NCI-H2196 (cell line): Measurements from ENCODE around the gene TENM4.
"Not testable (repeated sequence)": the region's sequence is repeated elsewhere in the genome, so short reads cannot be mapped to it uniquely, and the experiment has no call there.

Experiments
- DNase-seq: peaks from one replicate; lab custom pipeline; 2025; ENCODE audit not compliant: unreplicated experiment; lab: John Stamatoyannopoulos, UW

TENM4 gene

GRCh38 chr11:79192836-79193235, 248.0 kb downstream of the TENM4 start:
- DNase-seq: no peak

DNA sequence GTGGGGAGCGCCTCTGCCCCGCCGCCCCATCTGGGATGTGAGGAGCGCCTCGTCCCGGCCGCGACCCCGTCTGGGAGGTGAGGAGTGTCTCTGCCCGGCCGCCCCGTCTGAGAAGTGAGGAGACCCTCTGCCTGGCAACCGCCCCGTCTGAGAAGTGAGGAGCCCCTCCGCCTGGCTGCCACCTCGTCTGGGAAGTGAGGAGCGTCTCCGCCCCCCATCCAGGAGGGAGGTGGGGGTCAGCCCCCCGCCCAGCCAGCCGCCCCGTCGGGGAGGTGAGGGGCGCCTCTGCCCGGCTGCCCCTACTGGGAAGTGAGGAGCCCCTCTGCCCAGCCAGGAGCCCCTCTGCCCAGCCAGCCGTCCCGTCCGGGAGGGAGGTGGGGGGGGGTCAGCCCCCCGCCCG, 249.1 kb downstream of the TENM4 start:
- not testable (repeated sequence) for DNase-seq

DNA sequence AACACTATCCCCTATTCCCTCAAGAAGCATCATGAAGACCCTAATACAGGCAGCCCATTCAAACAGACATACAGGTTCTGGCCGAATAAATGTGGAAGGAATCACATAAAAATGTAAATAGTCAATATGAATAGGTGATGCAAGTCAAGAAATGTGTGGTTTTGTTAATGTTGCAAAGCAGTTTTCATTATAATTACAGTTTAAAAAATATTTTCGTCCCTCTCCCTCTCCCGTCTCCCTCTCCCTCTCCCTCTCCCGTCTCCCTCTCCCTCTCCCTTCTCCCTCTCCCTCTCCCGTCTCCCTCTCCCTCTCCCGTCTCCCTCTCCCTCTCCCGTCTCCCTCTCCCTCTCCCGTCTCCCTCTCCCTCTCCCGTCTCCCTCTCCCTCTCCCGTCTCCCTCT, 250.3 kb downstream of the TENM4 start:
- not testable (repeated sequence) for DNase-seq

- DNase-seq: no peak
These were observed 251.2 kb downstream of the TENM4 start for GRCh38 chr11:79189601-79190000.

DNA sequence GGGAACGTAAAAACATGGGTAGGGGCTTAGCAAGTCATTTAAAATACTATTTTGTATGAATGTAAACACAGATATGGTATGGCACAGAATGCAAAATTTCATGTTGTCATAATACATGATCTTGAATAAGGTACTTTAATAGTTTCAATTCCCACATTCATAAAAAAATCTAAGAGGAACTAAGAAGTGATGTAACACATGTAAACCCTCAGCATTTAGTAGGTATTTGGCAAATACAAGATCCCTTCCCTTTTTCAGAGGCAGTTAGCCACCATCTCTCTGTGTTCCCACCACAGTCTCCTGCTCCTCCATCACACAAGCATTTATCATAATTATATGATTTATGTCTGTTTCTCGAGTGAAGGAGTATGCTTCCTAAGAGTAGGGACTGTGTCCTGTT, 251.8 kb downstream of the TENM4 start:
- DNase-seq: no peak

DNA sequence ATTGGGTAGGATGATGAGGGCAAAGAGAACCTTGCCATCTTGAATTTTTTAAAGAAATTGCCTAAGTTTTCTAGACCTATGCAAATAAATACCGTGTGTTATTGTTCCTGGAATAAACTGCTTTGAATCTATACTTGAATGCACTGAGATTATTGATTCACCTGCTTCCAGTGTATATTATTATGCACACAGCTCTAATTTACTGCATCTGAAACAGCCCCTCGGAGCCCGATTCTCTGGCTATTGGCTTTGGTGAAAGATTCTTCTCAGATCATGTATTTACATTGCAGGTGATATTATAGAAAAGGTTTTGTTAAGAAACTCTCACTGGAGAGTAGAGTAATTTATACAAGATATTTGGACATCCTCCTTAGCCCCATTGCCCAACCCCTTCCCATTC, 254.2 kb downstream of the TENM4 start:
- no peak for DNase-seq

DNA sequence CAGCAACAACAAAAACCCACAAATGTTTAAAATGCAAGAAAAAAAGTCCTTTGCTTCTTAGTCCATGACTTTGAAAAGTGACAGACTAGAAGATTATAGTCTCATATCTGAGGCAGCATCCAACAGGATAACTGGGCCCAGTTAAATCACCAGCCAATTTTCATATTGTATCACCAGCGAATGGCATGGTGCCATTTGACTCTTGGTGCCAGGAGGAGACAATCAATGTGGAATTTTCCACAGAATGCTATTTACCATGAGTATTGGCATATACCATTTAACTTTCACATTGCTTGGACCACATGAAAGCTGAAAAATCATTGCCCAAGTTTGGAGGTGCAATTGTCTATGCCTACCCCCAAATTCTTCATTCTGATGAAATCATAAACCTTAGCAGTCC, 255.5 kb downstream of the TENM4 start:
- DNase-seq: no peak

DNA sequence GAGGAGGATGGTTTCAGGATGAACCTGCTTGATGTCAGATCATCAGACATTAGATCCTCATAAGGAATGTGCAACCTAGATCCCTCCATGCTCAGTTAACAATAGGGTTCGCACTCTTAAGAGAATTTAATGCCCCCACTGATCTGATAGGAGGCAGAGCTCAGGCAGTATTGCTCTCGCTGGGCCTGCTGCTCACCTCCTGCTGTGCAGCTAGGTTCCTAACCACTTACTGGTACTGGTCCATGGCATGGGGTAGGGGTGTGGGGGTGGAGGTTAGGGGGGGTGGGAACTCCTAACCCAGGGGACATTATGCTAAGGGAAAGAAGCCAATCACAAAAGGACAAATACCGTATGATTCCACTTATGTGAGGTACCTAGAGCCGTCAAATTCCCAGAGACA, 256.5 kb downstream of the TENM4 start:
- no peak for DNase-seq

GRCh38 chr11:79182794-79183193, 258.0 kb downstream of the TENM4 start:
- no peak for DNase-seq

DNA sequence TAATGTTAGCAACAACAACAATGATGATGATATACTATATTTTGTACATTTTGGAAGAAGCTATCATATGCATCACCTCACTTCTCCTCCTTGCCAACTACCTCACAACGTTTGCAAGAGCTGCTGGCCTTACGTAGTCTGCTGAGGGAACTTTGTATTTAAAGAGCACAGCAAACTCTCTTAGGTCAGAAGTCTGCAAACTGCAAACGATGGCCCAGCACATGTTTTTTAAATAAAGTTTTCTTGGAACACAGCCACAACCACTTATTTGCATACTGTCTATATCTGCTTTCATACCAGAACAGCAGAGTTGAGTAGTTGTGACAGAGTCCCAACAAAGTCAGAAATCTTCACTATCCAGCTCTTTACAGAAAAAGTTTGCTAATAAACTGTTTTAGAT, 261.7 kb downstream of the TENM4 start:
- no peak for DNase-seq

- DNase-seq: no peak
These were observed 266.5 kb downstream of the TENM4 start for GRCh38 chr11:79174045-79175008.

DNA sequence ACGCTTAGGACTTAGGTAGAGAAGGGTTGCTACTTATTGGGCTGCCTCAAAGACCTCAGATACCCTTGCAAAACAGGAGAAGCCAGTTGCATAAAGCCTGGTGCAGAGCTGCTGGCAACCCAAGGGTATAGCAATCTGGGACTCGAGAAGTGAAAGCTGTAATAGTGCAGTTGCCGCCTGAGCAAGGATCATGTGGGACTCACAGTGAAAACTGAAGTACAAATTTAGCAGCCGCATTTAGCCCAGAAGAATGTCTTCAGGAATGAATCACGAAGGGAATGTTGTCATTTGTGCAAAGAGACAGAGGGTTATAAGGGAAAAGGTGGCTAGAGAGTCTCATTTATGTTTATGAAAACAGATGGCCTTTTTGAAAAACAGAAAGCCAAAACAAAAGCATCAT, 267.2 kb downstream of the TENM4 start:
- DNase-seq: no peak

DNA sequence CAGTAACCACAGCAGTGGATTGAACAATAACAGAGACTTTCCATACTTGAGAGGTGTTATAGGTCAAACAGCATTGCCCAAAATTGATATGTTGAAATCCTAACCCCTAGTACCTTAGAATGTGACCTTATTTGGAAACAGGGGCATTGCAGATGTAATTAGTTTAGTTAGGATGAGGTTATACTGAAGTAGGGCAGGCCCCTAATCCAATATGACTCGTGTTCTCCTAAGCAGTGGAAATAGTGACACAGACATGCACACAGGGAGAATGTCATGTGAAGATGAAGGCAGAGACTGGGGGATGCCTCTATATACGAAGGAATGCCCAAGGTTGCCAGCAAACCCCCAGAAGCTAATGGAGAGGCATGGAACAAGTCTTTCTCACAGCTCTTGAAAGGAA, 270.5 kb downstream of the TENM4 start:
- no peak for DNase-seq

GRCh38 chr11:79168530-79169110, 272.2 kb downstream of the TENM4 start:
- DNase-seq: no peak

DNA sequence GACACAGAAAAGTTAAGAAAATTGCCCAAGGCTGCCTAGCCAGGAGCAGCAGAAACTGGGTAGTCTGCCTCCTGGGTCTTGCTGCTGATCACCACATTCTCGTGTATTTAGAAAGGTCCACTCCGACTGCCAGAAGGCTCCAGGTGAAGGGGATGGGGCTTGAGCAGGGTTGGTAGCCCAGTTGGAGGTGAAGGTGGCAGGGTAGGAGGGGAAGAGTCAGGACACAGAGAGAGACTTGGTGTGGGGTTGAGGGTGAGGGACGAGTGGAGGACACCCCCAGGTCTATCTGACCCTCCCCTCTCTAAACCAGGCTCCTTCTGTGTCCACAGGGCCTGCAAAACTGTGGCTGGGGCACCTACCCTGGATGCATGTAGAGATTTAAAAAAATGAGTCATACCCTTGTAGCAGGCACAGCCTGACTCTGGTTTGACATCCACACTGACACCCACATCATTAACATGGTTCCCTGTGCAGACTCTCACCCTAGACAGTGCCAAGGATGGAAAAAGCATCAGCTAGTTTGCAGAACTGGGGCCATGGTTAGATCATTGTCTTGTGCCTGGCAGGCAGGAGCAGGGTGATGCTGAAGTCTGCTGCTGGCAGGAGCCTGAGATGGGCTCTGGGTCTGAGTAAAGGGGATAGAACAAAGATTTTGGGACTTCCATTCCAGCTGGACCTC, 273.2 kb downstream of the TENM4 start:
- DNase-seq: no peak

- DNase-seq: no peak
These were observed 274.9 kb downstream of the TENM4 start for GRCh38 chr11:79165908-79166307.

- no peak for DNase-seq
These were observed 279.9 kb downstream of the TENM4 start for GRCh38 chr11:79160791-79161403.

- no peak for DNase-seq
These were observed 281.0 kb downstream of the TENM4 start for GRCh38 chr11:79159657-79160450.

DNA sequence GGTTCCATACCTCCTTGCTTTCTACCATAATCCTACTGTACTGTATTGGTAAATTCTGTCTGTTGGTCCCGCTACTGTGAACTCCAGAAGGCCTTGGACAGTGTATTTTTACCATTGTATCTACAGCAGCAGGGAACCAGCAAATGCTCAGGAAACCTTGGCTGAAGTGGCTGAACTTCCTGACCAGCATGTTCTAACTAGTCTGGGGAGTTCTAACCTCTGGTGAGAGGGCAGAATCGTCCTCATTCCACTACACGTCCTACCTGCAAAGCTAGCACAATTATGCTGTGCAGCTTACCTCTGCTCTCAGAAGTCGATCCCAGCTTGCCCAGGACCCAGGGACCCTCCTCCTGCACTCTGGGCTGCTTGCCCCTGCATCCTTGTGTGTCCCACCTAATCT, 283.1 kb downstream of the TENM4 start:
- DNase-seq: no peak

DNA sequence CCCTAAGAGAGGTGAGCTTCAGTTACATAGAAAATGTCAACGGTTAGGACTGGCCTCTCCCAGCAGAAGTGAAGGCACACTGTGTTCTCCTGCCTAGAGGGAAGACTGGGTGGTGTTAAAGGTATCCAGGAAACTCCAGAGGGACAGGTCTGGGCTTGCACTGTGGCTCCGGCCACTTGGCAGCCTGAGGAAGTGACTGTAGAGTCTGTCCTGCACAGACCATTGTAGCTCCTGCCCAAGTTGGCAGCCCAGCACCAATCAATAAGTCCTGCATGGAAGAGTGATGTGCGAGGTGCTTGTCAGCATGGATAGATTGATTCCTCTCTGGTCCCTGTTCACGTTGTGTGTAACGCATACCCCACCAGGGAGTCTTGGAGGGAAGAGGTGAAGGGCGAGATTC, 284.8 kb downstream of the TENM4 start:
- DNase-seq: no peak

DNA sequence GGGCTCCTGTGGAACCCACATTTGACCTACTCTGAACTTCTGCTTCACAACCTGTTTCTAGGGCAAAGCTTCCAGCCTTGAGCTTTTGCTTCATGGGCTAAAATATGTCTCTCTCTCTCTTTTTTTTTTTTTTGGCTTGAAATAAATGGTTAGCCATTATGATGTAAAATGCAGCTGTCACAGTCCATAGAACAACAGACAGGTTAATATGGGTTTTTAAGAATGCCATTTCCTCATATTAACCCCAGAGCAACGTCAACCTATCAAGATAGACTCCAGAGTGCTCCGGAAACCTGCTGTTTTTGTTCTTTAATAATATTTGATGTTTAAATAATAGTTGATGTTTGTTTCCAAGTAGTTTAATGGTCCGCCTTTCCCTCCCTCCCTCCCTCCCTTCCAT, 285.6 kb downstream of the TENM4 start:
- DNase-seq: no peak
